ENCODE results near the gene FGF19. TPM values are rescaled to one million over a fixed set of nuclear protein-coding genes. Genes with fewer than 3 reads are reported as not detected.

FGF19 gene
- total and polyA plus RNA-seq, 2 donors from 2014 or later: not detected

- peak within 1 kb of the TSS; percentile 57 to 80 for H3K27ac ChIP-seq (ENCODE audit: low read depth in 2 of 2, low read length in 2 of 2)
- H3K4me3 ChIP-seq (ENCODE audit: low read length in 3 of 3): peak within 1 kb of the TSS; percentile 76 to 96 (median 95)
- FAIRE-seq (no peak), DNase-seq (peak; percentile 98 to 99 (median 98))
- no peaks in the 10 kb centered on the region for H3K27me3 ChIP-seq (ENCODE audit: control insufficient read depth, insufficient read depth, low read length)
- peaks cover 0 to 7% (median 6%) of the 10 kb centered on the region in 3 donors for H3K4me1 ChIP-seq (ENCODE audit: control insufficient read depth in 2 of 3, insufficient read depth in 2 of 3, low read depth in 1 of 3, low read length in 3 of 3)
- H3K9ac ChIP-seq (ENCODE audit: low read length in 3 of 3): peak within 1 kb of the TSS; percentile 57 to 98 (median 72)
- intact Hi-C loops (cut with DNase I): no loop called here
- TF ChIP-seq CTCF (IDR thresholded peaks at IDR 0.05; ENCODE audit: borderline replicate concordance, extremely low read depth, insufficient read depth): no peak
- H3K36me3 ChIP-seq (ENCODE audit: control insufficient read depth in 2 of 3, insufficient read depth in 3 of 3, low read length in 3 of 3): peaks cover 0 to 12% (median 7%) of the 10 kb centered on the region in 3 donors
- H3K9me3 ChIP-seq (ENCODE audit: control insufficient read depth in 2 of 3, insufficient read depth in 1 of 3, low read length in 3 of 3): no peaks in the 10 kb centered on the region
These were observed 28.7 kb downstream of the FGF19 start, which contains the start of gene LTO1 for GRCh38 chr11:69674886-69675714. LTO1 (minus strand) TSS chr11:69675353; CDS start chr11:69675239, 114 bp downstream.

- H3K4me3 ChIP-seq (ENCODE audit: low read length in 3 of 3): peak overlapping the region; percentile 76 to 96 (median 95)
- peaks cover 0 to 12% (median 7%) of the 10 kb centered on the region in 3 donors for H3K36me3 ChIP-seq (ENCODE audit: control insufficient read depth in 2 of 3, insufficient read depth in 3 of 3, low read length in 3 of 3)
- intact Hi-C loops (cut with DNase I): no loop called here
- no peaks in the 10 kb centered on the region for H3K9me3 ChIP-seq (ENCODE audit: control insufficient read depth in 2 of 3, insufficient read depth in 1 of 3, low read length in 3 of 3)
- no peak for FAIRE-seq
- no peak for TF ChIP-seq CTCF (IDR thresholded peaks at IDR 0.05; ENCODE audit: borderline replicate concordance, extremely low read depth, insufficient read depth)
- peak in 1 of 5 donors; percentile 68 for DNase-seq
- peak overlapping the region; percentile 57 to 98 (median 72) for H3K9ac ChIP-seq (ENCODE audit: low read length in 3 of 3)
- no peaks in the 10 kb centered on the region for H3K27me3 ChIP-seq (ENCODE audit: control insufficient read depth, insufficient read depth, low read length)
- H3K4me1 ChIP-seq (ENCODE audit: control insufficient read depth in 2 of 3, insufficient read depth in 2 of 3, low read depth in 1 of 3, low read length in 3 of 3): peaks cover 0 to 7% (median 6%) of the 10 kb centered on the region in 3 donors
- peak overlapping the region; percentile 14 to 57 for H3K27ac ChIP-seq (ENCODE audit: low read depth in 2 of 2, low read length in 2 of 2)
These were observed 29.4 kb downstream of the FGF19 start for GRCh38 chr11:69674267-69674885.

- Histone ChIP-seq H3K4me1 (ENCODE audit: control insufficient read depth in 2 of 3, insufficient read depth in 2 of 3, low read depth in 1 of 3, low read length in 3 of 3) (peaks cover 0 to 7% (median 6%) of the 10 kb centered on the region in 3 donors), H3K27me3 (ENCODE audit: control insufficient read depth, insufficient read depth, low read length) (no peaks in the 10 kb centered on the region), H3K4me3 (ENCODE audit: low read length in 3 of 3) (no peak overlapping the region), H3K36me3 (ENCODE audit: control insufficient read depth in 2 of 3, insufficient read depth in 3 of 3, low read length in 3 of 3) (peaks cover 0 to 12% (median 9%) of the 10 kb centered on the region in 3 donors), H3K27ac (ENCODE audit: low read depth in 2 of 2, low read length in 2 of 2) (no peak overlapping the region), H3K9me3 (ENCODE audit: control insufficient read depth in 2 of 3, insufficient read depth in 1 of 3, low read length in 3 of 3) (no peaks in the 10 kb centered on the region), H3K9ac (ENCODE audit: low read length in 3 of 3) (no peak overlapping the region)
- no peak for TF ChIP-seq CTCF (IDR thresholded peaks at IDR 0.05; ENCODE audit: borderline replicate concordance, extremely low read depth, insufficient read depth)
- no peak for FAIRE-seq
- intact Hi-C loops (cut with DNase I): no loop called here
- no peak for DNase-seq
These were observed 31.9 kb downstream of the FGF19 start for GRCh38 chr11:69671734-69672465.

Data from kidney (tissue), 14 donors.